B cell (primary cell): ENCODE results near the gene ORAI2. TPM values are rescaled to one million over a fixed set of nuclear protein-coding genes. Genes with fewer than 3 reads are reported as not detected.

Experiments used
- ATAC-seq: fragments of 200-7000 bp; cut with Tn5 transposase; one replicate; pipeline ENCODE4 v1.10.0; 2021; ENCODE audit warnings: low read depth, mild to moderate bottlenecking, moderate number of reproducible peaks, moderate library complexity
- CTCF ChIA-PET: fragments of 350-600 bp; sonication (Branson Sonifier 250); formaldehyde crosslinking; loops from one replicate; lab custom pipeline; 2021; ENCODE audit warnings: antibody characterized with exemption, inconsistent platforms; lab: Charles Lee
- POLR2A ChIA-PET: fragments of 350-600 bp; sonication (Branson Sonifier 250); formaldehyde crosslinking; loops from one replicate; lab custom pipeline; 2021; ENCODE audit warnings: antibody characterized with exemption; lab: Charles Lee
- DNase-seq: peaks from one replicate; pipeline ENCODE4 v3.0.0; 2013
- H2AFZ ChIP-seq: 2 replicates; pipeline ENCODE4 v1.6.1; 2012; ENCODE audit warnings: mild to moderate bottlenecking, low read depth, low read length; ENCODE audit not compliant: insufficient read depth, poor library complexity, severe bottlenecking
- H3K27ac ChIP-seq, 2 donors: 1 replicate in 1 of 2; 2 replicates in 1 of 2; pipeline ENCODE4 v1.5.1; 2012 to 2013; ENCODE audit warnings: low read length in 2 of 2, mild to moderate bottlenecking in 2 of 2, moderate library complexity in 1 of 2
- H3K27me3 ChIP-seq, 4 experiments: fragments of 200-600 bp in 1 of 4; sonication (generic) in 1 of 4; replicated peaks in 1 of 4; 1 replicate in 2 of 4; 2 replicates in 2 of 4; pipeline versions ENCODE4 v1.6.1 to v1.7.0; 2013 to 2016; ENCODE audit warnings: low read length in 3 of 4, mild to moderate bottlenecking in 2 of 4, mixed read lengths in 1 of 4, moderate library complexity in 1 of 4; ENCODE audit not compliant: insufficient read depth in 4 of 4, control insufficient read depth in 3 of 4; ENCODE audit errors: control extremely low read depth in 1 of 4
- H3K36me3 ChIP-seq, 2 experiments: replicated peaks in 1 of 2; 1 replicate in 1 of 2; 2 replicates in 1 of 2; pipeline versions ENCODE4 v1.6.1 to v1.7.1; 2013; ENCODE audit warnings: low read length in 1 of 2; ENCODE audit not compliant: insufficient read depth in 2 of 2, control insufficient read depth in 1 of 2; ENCODE audit errors: control extremely low read depth in 1 of 2, extremely low read depth in 1 of 2
- H3K4me1 ChIP-seq, 2 donors: fragments of 200-600 bp in 1 of 2; sonication (generic) in 1 of 2; 1 replicate in 1 of 2; 2 replicates in 1 of 2; pipeline versions ENCODE4 v1.5.1 to v1.6.1; 2013 to 2017; ENCODE audit warnings: low read length in 2 of 2; ENCODE audit not compliant: control insufficient read depth in 2 of 2, insufficient read depth in 2 of 2
- H3K4me2 ChIP-seq: replicated peaks from 2 replicates; pipeline ENCODE3; 2012; ENCODE audit warnings: mild to moderate bottlenecking, low read depth, low read length; ENCODE audit not compliant: poor library complexity, severe bottlenecking
- H3K4me3 ChIP-seq, 5 experiments: fragments of 200-600 bp in 1 of 5; sonication (generic) in 1 of 5; 1 replicate in 3 of 5; 2 replicates in 2 of 5; pipeline versions ENCODE4 v1.5.1 to v1.7.0; 2011 to 2016; ENCODE audit warnings: low read length in 4 of 5, mild to moderate bottlenecking in 4 of 5, low read depth in 2 of 5, control low read depth in 1 of 5, moderate library complexity in 1 of 5; ENCODE audit not compliant: insufficient read depth in 1 of 5; ENCODE audit errors: control extremely low read depth in 1 of 5, extremely low read depth in 1 of 5
- H3K79me2 ChIP-seq: fragments of 200-600 bp; sonication (generic); one replicate; pipeline ENCODE4 v1.6.0; 2016; ENCODE audit warnings: low read length; ENCODE audit not compliant: control insufficient read depth, insufficient read depth
- H3K9ac ChIP-seq: fragments of 200-600 bp; sonication (generic); 2 replicates; pipeline ENCODE4 v1.6.1; 2017; ENCODE audit warnings: mild to moderate bottlenecking, low read length, moderate library complexity
- H3K9me3 ChIP-seq, 3 donors: one replicate each; pipeline versions ENCODE4 v1.6.1 to v1.7.1; 2013; ENCODE audit warnings: low read length in 2 of 3; ENCODE audit not compliant: control insufficient read depth in 2 of 3, insufficient read depth in 1 of 3; ENCODE audit errors: control extremely low read depth in 1 of 3
- H4K20me1 ChIP-seq: 2 replicates; pipeline ENCODE4 v1.6.0; 2012; ENCODE audit warnings: mild to moderate bottlenecking, low read length; ENCODE audit not compliant: insufficient read depth, control insufficient read depth, poor library complexity, severe bottlenecking
- H3K27ac Mint-ChIP-seq: one replicate; pipeline ENCODE4 v1.8.0; 2021; ENCODE audit warnings: mixed read lengths
- H3K27me3 Mint-ChIP-seq: one replicate; pipeline ENCODE4 v1.8.0; 2021; ENCODE audit warnings: mixed read lengths
- H3K4me1 Mint-ChIP-seq: one replicate; pipeline ENCODE4 v1.8.0; 2021; ENCODE audit warnings: mixed read lengths
- H3K4me3 Mint-ChIP-seq: one replicate; pipeline ENCODE4 v1.8.0; 2021; ENCODE audit warnings: mixed read lengths
- H3K9me3 Mint-ChIP-seq: one replicate; pipeline ENCODE4 v1.8.0; 2022; ENCODE audit warnings: mixed read lengths; ENCODE audit not compliant: insufficient read depth
- EZH2 ChIP-seq: IDR thresholded peaks from 2 replicates; pipeline ENCODE4 v1.6.1; 2012; ENCODE audit warnings: borderline replicate concordance, low read depth, mild to moderate bottlenecking, moderate library complexity, low read length; ENCODE audit not compliant: insufficient read depth, poor library complexity, severe bottlenecking
- WGBS: methylation state at CpG from one replicate; pipeline ENCODE4 v1.1.5; 2013; ENCODE audit warnings: missing lambda C conversion rate; ENCODE audit not compliant: insufficient coverage; 5-methylcytosine and 5-hydroxymethylcytosine counted together
- intact Hi-C: fragments of 100-400 bp; cut with micrococcal nuclease; formaldehyde crosslinking; loops from one replicate; pipeline ENCODE4 v1.10.0; 2022
- polyA plus RNA-seq: library from polyadenylated mRNA; depleted of rRNA; stranded (reverse); fragments of >200 nt; gene quantifications from 2 replicates; pipeline ENCODE4 v1.2.3, GENCODE V29; 2012
- total RNA-seq, 2 donors: library from RNA; stranded (reverse); fragments of 120-200 nt in 1 of 2; gene quantifications; 1 replicate in 1 of 2; 2 replicates in 1 of 2; pipeline versions ENCODE4 v1.2.3 to v1.2.4, GENCODE V29; 2013 to 2022
- TF ChIP-seq, protein P1 (sequence below): fragments of 200-600 bp; IDR thresholded peaks from one replicate; pipeline ENCODE4 v1.8.0; 2022; ENCODE audit warnings: antibody characterized with exemption, mild to moderate bottlenecking

Gene ORAI2
- total and polyA plus RNA-seq, 2 donors (not counting 1 experiment from before 2014, with no cell fraction given) = 177 to 450 TPM

GRCh38 chr7:102412548-102412947 is 20.8 kb upstream of the ORAI2 start:
- TF ChIP-seq, protein P1, sequence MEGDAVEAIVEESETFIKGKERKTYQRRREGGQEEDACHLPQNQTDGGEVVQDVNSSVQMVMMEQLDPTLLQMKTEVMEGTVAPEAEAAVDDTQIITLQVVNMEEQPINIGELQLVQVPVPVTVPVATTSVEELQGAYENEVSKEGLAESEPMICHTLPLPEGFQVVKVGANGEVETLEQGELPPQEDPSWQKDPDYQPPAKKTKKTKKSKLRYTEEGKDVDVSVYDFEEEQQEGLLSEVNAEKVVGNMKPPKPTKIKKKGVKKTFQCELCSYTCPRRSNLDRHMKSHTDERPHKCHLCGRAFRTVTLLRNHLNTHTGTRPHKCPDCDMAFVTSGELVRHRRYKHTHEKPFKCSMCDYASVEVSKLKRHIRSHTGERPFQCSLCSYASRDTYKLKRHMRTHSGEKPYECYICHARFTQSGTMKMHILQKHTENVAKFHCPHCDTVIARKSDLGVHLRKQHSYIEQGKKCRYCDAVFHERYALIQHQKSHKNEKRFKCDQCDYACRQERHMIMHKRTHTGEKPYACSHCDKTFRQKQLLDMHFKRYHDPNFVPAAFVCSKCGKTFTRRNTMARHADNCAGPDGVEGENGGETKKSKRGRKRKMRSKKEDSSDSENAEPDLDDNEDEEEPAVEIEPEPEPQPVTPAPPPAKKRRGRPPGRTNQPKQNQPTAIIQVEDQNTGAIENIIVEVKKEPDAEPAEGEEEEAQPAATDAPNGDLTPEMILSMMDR = peak; percentile 68
- TF ChIP-seq EZH2 = no peak
- ChIA-PET CTCF (interaction anchor here (0.7 to 23.0 kb wide), 9 partner anchors 9 to 133 kb away, joined by 3 to 1182 read pairs (median 4); partner anchors contain the start of genes ORAI2 and PRKRIP1), POLR2A (interaction anchor here (0.6 to 3.8 kb wide), 10 partner anchors 8 to 53 kb away, joined by 3 to 17 read pairs (median 6); partner anchors contain the start of genes ALKBH4, LRWD1 and ORAI2)
- Mint-ChIP-seq H3K27ac (peak overlapping the region; percentile 34), H3K4me3 (no peak overlapping the region), H3K4me1 (peaks cover 77% of the 10 kb centered on the region), H3K27me3 (no peaks in the 10 kb centered on the region), H3K9me3 (peaks cover 8% of the 10 kb centered on the region)
- Histone ChIP-seq H3K9me3 (peaks cover 0 to 8% (median 0%) of the 10 kb centered on the region in 3 donors), H4K20me1 (no peaks in the 10 kb centered on the region), H2AFZ (no peak overlapping the region), H3K9ac (no peak overlapping the region), H3K27me3 (no peaks in the 10 kb centered on the region), H3K36me3 (peaks cover 12 to 58% of the 10 kb centered on the region in 2 experiments), H3K79me2 (peaks cover 59% of the 10 kb centered on the region), H3K27ac (no peak overlapping the region), H3K4me1 (peaks cover 58 to 76% of the 10 kb centered on the region in 2 donors), H3K4me2 (peak overlapping the region; percentile 4), H3K4me3 (no peak overlapping the region)
- 57% methylated on average over 4 of the region's 6 CpGs for WGBS
- DNase-seq (peak; percentile 67), ATAC-seq (no peak)
- intact Hi-C loops = loop anchor here (1.0 kb wide), 2 partner anchors 29 to 38 kb away; no protein-coding TSS in a partner anchor

- peak overlapping the region; percentile 46 for H3K27ac Mint-ChIP-seq
- CTCF ChIA-PET = interaction anchor here (0.7 to 23.0 kb wide), 7 partner anchors 9 to 134 kb away, joined by 3 to 1182 read pairs (median 7); partner anchors contain the start of genes ORAI2 and PRKRIP1
- no peak overlapping the region for H3K4me3 Mint-ChIP-seq
- DNase-seq (no peak), ATAC-seq (no peak)
- no peaks in the 10 kb centered on the region for H3K27me3 Mint-ChIP-seq
- no CpG with 5 or more reads among the region's 5 CpGs for WGBS
- H3K36me3 ChIP-seq = peaks cover 12 to 55% of the 10 kb centered on the region in 2 experiments
- H3K4me3 ChIP-seq = no peak overlapping the region
- H3K79me2 ChIP-seq = peaks cover 65% of the 10 kb centered on the region
- H3K27ac ChIP-seq = no peak overlapping the region
- H2AFZ ChIP-seq = no peak overlapping the region
- H3K4me1 Mint-ChIP-seq = peaks cover 74% of the 10 kb centered on the region
- H3K4me1 ChIP-seq = peaks cover 58 to 76% of the 10 kb centered on the region in 2 donors
- POLR2A ChIA-PET = interaction anchor here (0.6 to 3.8 kb wide), 10 partner anchors 9 to 52 kb away, joined by 3 to 17 read pairs (median 6); partner anchors contain the start of genes ALKBH4, LRWD1 and ORAI2
- peaks cover 8% of the 10 kb centered on the region for H3K9me3 Mint-ChIP-seq
- no peak overlapping the region for H3K9ac ChIP-seq
- intact Hi-C loops = no loop called here
- no peaks in the 10 kb centered on the region for H3K27me3 ChIP-seq
- TF ChIP-seq, protein P1 = no peak
- no peak for TF ChIP-seq EZH2
- H4K20me1 ChIP-seq = no peaks in the 10 kb centered on the region
- H3K4me2 ChIP-seq = peak overlapping the region; percentile 4
- peaks cover 0 to 8% (median 0%) of the 10 kb centered on the region in 3 donors for H3K9me3 ChIP-seq
These were observed 20.3 kb upstream of the ORAI2 start for GRCh38 chr7:102413091-102413490.
